Activated T-cell treated with anti-CD3 and anti-CD28 coated beads, Interleukin-2, amount 50 U/mL, for 24 hours (primary cell): ENCODE results near the gene B9D1.

Experiments
- DNase-seq: peaks from one replicate; pipeline ENCODE4 v3.0.0-alpha.2; 2020
- H3K27ac Mint-ChIP-seq: 2 replicates; pipeline ENCODE4 v1.8.0; 2020; ENCODE audit warnings: mild to moderate bottlenecking, mixed read lengths
- H3K27me3 Mint-ChIP-seq: 2 replicates; pipeline ENCODE4 v1.8.0; 2020; ENCODE audit warnings: mixed read lengths
- H3K36me3 Mint-ChIP-seq: 2 replicates; pipeline ENCODE4 v1.8.0; 2020; ENCODE audit warnings: low read depth, mixed read lengths
- H3K4me1 Mint-ChIP-seq: 2 replicates; pipeline ENCODE4 v1.8.0; 2020; ENCODE audit warnings: low read depth, mixed read lengths
- H3K4me3 Mint-ChIP-seq: 2 replicates; pipeline ENCODE4 v1.8.0; 2020; ENCODE audit warnings: mild to moderate bottlenecking, moderate library complexity, mixed read lengths
- H3K9me3 Mint-ChIP-seq: 2 replicates; pipeline ENCODE4 v1.8.0; 2020; ENCODE audit warnings: mixed read lengths

The B9D1 gene

GRCh38 chr17:19345486-19346350 lies 16.8 kb downstream of the B9D1 start:
- peak; percentile 17 for DNase-seq
- Mint-ChIP-seq H3K9me3 (no peaks in the 10 kb centered on the region), H3K27ac (no peak overlapping the region), H3K4me1 (no peaks in the 10 kb centered on the region), H3K4me3 (no peak overlapping the region), H3K27me3 (peaks cover 18% of the 10 kb centered on the region), H3K36me3 (no peaks in the 10 kb centered on the region)

GRCh38 chr17:19345067-19345460 lies 17.5 kb downstream of the B9D1 start:
- no peaks in the 10 kb centered on the region for H3K4me1 Mint-ChIP-seq
- no peaks in the 10 kb centered on the region for H3K9me3 Mint-ChIP-seq
- H3K27me3 Mint-ChIP-seq, result peaks cover 19% of the 10 kb centered on the region
- no peak overlapping the region for H3K27ac Mint-ChIP-seq
- H3K4me3 Mint-ChIP-seq, result no peak overlapping the region
- no peaks in the 10 kb centered on the region for H3K36me3 Mint-ChIP-seq
- DNase-seq, result peak; percentile 16

DNA sequence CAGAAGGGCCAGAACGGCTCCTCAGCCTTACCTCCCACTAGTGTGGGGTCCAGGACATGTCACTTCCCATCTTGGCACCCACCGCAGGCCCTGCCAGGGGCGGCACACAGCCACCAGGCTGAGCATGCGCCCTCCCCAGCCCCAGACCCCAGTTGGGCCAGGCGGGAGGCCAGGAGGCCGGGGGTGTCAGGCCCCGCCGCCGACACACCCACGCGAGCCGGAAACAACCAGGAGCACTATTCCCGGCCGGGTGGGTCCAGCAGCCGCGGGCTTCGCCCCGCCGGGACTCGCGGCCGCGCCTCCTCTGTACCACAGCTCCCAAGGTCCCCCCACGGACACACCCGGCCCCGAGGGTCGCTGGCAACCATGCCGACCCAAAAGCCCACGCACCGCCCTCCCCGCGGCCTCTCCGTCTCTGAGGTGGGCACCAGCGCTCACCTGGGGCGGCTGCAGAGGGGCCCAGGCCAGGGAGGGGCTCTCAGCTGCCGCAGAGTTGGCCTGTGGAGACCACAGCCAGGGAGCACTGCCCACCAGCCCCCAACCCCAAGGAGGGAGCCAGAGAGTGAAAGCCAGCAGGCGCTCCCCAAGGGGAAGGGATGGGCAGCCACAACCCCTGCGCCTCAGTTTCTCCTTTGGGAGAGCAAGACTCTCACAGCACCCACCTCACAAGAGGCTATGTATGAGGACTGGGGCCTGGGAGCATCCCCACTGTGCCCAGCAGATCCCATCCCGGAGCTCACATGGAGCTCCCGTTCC lies 18.0 kb downstream of the B9D1 start:
- Mint-ChIP-seq H3K27ac (no peak overlapping the region), H3K27me3 (peaks cover 18% of the 10 kb centered on the region), H3K4me1 (no peaks in the 10 kb centered on the region), H3K36me3 (no peaks in the 10 kb centered on the region), H3K9me3 (no peaks in the 10 kb centered on the region), H3K4me3 (no peak overlapping the region)
- DNase-seq, result peak; percentile 16

DNA sequence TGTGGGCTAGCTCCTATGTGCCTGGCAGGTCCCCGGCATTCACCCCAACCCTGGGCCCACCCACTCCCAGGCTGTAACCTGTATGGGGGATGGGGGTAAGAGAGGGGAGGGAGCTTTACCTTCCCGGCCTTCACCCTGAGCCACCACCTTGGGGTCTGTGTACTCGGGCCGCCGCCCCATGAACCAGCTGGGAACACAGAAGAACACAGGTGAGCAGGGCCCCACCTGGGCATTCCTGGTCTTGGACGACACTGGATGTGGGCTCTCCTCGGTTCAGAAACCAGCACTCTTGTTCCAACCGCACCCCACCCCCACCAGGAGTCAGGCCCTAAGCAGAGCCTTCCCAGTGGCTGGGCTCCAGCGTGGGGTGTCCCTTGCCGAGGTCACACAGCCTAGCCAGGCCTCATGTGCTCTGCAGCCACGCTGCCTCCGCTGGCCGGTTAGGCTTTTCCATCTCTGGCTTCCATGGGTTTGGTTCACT lies 18.8 kb downstream of the B9D1 start:
- Mint-ChIP-seq H3K9me3 (no peaks in the 10 kb centered on the region), H3K4me1 (no peaks in the 10 kb centered on the region), H3K36me3 (no peaks in the 10 kb centered on the region), H3K4me3 (no peak overlapping the region), H3K27me3 (peaks cover 25% of the 10 kb centered on the region), H3K27ac (no peak overlapping the region)
- DNase-seq, result peak; percentile 22

- Mint-ChIP-seq H3K4me1 (no peaks in the 10 kb centered on the region), H3K4me3 (no peak overlapping the region), H3K9me3 (no peaks in the 10 kb centered on the region), H3K27me3 (peaks cover 29% of the 10 kb centered on the region), H3K27ac (no peak overlapping the region), H3K36me3 (no peaks in the 10 kb centered on the region)
- DNase-seq, result peak; percentile 1
These were observed 19.3 kb downstream of the B9D1 start for GRCh38 chr17:19343256-19343630.

DNA sequence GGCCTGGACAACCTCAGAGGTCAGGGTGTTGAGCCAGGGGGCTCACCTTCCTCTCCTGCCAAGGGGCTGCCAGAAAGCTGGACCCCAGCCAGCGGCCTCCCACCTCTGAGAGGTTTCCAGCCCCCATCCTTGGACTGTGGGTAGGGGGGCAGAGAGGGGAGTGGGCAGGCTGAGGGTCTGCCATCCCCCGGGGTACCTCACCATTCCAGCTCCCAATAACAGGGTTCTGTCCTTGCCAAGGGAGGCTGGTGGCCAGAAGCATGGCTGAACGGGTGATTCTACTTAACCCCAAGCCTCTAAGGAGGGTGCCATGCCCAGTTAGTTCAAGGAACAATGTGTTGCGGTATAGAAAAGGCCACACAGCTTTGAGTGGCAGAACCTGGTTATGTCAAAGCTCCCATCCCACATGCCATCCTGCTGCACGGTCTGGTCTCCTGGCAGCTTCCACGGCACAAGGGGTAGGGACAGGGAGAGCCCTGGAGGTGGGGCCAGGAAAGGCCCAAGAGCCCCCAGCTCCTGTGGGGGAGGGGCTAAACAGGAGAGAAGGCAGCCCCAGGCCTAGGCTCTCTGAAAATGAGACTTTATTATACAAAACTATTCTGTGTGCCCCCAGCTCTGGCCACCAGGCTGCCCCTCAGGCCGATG lies 19.8 kb downstream of the B9D1 start:
- no peaks in the 10 kb centered on the region for H3K36me3 Mint-ChIP-seq
- no peaks in the 10 kb centered on the region for H3K9me3 Mint-ChIP-seq
- H3K27me3 Mint-ChIP-seq, result peaks cover 29% of the 10 kb centered on the region
- H3K4me1 Mint-ChIP-seq, result no peaks in the 10 kb centered on the region
- DNase-seq, result peak; percentile 20
- no peak overlapping the region for H3K4me3 Mint-ChIP-seq
- H3K27ac Mint-ChIP-seq, result no peak overlapping the region

- no peak overlapping the region for H3K4me3 Mint-ChIP-seq
- H3K36me3 Mint-ChIP-seq, result no peaks in the 10 kb centered on the region
- no peaks in the 10 kb centered on the region for H3K4me1 Mint-ChIP-seq
- H3K27ac Mint-ChIP-seq, result no peak overlapping the region
- H3K27me3 Mint-ChIP-seq, result peaks cover 36% of the 10 kb centered on the region
- DNase-seq, result peak; percentile 25
- no peaks in the 10 kb centered on the region for H3K9me3 Mint-ChIP-seq
These were observed 20.6 kb downstream of the B9D1 start for GRCh38 chr17:19341641-19342610.

DNA sequence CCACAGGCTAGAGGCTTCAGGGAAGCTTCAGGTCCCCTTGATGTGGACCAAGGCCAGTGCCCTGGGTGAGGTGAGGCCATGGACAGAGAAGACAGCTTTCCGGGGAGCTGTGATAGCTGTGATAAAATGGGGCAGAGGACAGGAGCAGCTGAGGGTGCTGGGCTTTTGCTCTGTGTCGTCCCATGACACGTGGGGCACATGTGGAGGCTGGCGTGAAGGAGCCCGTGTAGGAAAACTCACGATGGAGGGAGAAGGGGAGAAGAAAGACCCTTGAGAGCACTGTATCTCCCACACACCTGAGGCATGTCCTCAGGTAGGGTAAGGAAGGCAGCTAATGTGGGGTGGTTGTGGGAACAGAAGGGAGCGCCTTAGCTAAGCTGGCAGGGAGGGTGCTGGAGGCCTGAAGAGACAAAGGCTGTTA lies 21.3 kb downstream of the B9D1 start:
- Mint-ChIP-seq H3K4me1 (no peaks in the 10 kb centered on the region), H3K9me3 (no peaks in the 10 kb centered on the region), H3K27ac (no peak overlapping the region), H3K4me3 (no peak overlapping the region), H3K36me3 (no peaks in the 10 kb centered on the region), H3K27me3 (peaks cover 40% of the 10 kb centered on the region)
- DNase-seq, result no peak

DNA sequence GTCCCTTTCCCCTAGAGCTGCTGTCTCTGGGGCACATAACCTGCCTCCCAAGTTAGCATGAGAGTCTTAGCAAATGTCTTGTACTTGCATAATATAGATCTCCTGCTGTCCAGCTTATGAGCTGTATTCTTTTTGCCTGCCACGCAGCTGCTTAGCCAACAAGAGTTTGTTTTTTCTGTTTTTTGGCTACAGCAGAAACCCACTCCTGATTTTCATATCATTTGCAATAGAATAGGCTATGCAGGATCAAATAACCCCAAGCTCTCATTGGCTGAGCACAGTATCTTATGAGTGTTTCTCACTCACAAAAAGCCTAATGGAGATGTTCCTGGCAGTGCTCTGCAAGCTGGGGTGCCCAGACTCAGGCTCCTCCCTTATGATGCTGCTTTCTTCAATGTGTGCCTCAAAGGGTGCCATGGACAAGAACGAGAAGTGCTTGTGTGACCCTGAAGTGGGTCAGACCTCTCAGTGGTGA lies 23.1 kb downstream of the B9D1 start:
- H3K4me3 Mint-ChIP-seq, result no peak overlapping the region
- H3K4me1 Mint-ChIP-seq, result no peaks in the 10 kb centered on the region
- no peak for DNase-seq
- no peaks in the 10 kb centered on the region for H3K9me3 Mint-ChIP-seq
- no peaks in the 10 kb centered on the region for H3K36me3 Mint-ChIP-seq
- peaks cover 53% of the 10 kb centered on the region for H3K27me3 Mint-ChIP-seq
- H3K27ac Mint-ChIP-seq, result no peak overlapping the region

DNA sequence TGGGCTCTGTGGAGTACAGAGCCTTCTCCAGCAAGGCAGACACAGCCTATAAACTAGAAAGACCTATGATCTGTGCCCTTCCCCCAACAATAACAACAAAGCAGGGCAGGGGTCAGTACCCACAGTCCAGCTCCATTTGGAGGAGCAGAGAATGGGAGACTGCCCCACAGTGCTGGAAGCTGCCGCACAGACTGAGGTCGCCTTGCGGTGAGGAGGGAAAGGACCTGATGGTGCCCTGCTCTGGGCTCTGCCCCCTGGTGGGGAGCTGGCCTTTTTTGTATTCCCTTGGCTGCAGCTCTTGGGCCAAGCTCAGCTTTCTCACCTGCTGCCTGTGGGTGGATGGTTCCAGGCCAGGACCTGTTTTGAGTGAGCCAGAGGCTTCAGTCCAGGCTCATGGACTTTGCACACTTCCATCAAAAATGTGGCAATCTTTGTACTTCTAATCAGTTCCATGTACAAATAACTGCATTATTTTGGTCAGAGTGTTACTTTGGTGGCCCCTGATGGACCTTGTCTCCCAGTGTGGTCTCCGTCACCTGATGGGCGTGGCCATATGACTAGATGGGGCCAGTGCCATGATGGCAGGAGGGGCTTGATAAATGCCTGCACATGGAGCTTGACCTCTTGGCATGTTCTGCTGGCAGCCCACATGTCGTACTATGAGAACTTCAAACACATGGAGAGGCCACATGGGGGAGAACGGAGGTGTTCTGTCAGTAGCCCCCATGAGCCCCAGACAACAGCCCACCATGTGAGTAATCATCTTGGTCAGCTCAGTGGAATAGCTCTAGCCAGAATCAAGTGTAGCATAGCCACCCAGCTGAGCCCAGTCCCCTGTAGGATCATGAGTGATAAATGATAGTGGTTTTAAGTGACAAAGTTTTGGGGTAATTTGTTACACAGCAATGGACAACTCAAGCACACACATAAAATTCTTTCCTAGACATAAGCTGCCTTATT lies 24.2 kb downstream of the B9D1 start:
- Mint-ChIP-seq H3K27ac (no peak overlapping the region), H3K4me1 (no peaks in the 10 kb centered on the region), H3K36me3 (no peaks in the 10 kb centered on the region), H3K27me3 (peaks cover 53% of the 10 kb centered on the region), H3K9me3 (no peaks in the 10 kb centered on the region), H3K4me3 (no peak overlapping the region)
- peak; percentile 69 for DNase-seq

DNA sequence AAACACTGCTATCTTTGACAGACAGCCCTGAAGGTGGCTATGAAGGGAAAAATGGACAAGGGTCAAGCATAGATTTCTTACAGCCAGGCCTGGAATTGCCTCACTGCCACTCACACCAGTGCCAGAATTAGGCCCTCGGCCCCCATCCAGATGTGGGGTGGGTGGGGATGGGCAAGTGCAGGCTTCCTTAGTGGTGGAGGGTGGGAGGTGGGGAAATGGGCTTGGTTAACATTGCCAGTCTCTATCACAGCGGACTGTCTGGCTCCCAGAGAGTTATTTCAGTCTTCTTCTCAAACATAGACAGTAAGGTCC lies 24.9 kb downstream of the B9D1 start:
- no peak for DNase-seq
- Mint-ChIP-seq H3K36me3 (no peaks in the 10 kb centered on the region), H3K27me3 (peaks cover 53% of the 10 kb centered on the region), H3K4me1 (peaks cover 2% of the 10 kb centered on the region), H3K9me3 (no peaks in the 10 kb centered on the region), H3K4me3 (no peak overlapping the region), H3K27ac (no peak overlapping the region)

DNA sequence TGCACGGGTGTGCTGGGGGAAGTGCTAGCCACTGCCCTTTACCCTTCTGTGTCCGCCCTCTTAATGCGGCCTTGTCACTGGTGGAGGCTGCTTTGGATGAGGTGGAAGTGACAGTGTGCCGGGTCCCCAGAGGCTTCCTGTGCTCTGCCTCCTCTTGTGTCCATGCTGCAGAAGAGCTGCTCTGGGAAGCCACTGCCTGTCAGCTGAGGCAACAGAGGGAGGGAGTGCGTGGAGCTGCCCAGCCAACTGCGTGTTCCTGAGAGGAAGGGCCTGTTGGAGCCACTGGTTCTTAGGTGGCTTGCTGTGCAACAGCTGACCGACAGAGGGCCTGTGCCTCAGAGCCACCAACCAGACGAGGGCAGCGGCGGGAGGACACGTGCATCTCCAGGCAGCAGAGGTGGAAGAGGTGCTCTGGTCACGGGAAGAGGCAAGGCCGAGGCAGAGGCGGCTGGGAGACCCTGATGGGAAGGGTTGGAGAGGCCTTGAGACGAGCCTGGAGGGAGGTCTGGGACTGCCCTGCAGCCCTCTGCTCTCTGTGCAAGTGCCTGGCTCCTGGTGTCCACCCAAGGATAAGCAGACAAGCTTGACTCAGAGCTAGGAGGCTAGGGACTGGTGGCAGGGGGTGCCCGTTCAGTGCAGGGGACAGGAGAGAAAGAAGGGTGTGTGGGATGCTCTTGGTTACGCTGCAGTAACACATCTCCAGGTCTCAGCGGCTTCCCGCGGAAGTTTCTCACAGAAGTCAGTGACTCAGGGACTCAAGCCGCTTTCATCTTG lies 25.4 kb downstream of the B9D1 start:
- H3K27me3 Mint-ChIP-seq, result peaks cover 51% of the 10 kb centered on the region
- H3K36me3 Mint-ChIP-seq, result no peaks in the 10 kb centered on the region
- no peaks in the 10 kb centered on the region for H3K9me3 Mint-ChIP-seq
- DNase-seq, result no peak
- peaks cover 4% of the 10 kb centered on the region for H3K4me1 Mint-ChIP-seq
- no peak overlapping the region for H3K27ac Mint-ChIP-seq
- H3K4me3 Mint-ChIP-seq, result no peak overlapping the region
